SJCRH30 (cell line): Measurements from ENCODE around the gene CSMD2. TPM values are rescaled to one million over a fixed set of nuclear protein-coding genes. Genes with fewer than 3 reads are reported as not detected.
"Not testable (repeated sequence)": the region's sequence is repeated elsewhere in the genome, so short reads cannot be mapped to it uniquely, and the experiment has no call there.

ENCODE experiments used
- DNase-seq, 2 experiments: peaks; one replicate each; pipeline ENCODE4 v3.0.0-alpha.2; 2015 to 2020
- H3K27ac ChIP-seq: fragments of 250-450 bp; sonication (Bioruptor Pico); 2 replicates; pipeline ENCODE4 v1.5.1; 2020; ENCODE audit warnings: mild to moderate bottlenecking, moderate library complexity
- H3K27me3 ChIP-seq: fragments of 250-450 bp; sonication (Bioruptor Pico); 2 replicates; pipeline ENCODE4 v1.5.1; 2020; ENCODE audit warnings: mild to moderate bottlenecking, moderate library complexity
- H3K36me3 ChIP-seq: fragments of 250-450 bp; sonication (Bioruptor Pico); 2 replicates; pipeline ENCODE4 v1.5.1; 2020; ENCODE audit warnings: mild to moderate bottlenecking, moderate library complexity
- H3K4me1 ChIP-seq: fragments of 250-450 bp; sonication (Bioruptor Pico); 2 replicates; pipeline ENCODE4 v1.5.1; 2020; ENCODE audit warnings: mild to moderate bottlenecking, moderate library complexity
- H3K4me3 ChIP-seq: fragments of 250-450 bp; sonication (Bioruptor Pico); 2 replicates; pipeline ENCODE4 v1.5.1; 2020; ENCODE audit warnings: mild to moderate bottlenecking, moderate library complexity
- H3K9me3 ChIP-seq: fragments of 250-450 bp; sonication (Bioruptor Pico); replicated peaks from 2 replicates; pipeline ENCODE4 v1.5.1; 2020; ENCODE audit warnings: mild to moderate bottlenecking, moderate library complexity
- total RNA-seq: library from RNA; depleted of rRNA; stranded (reverse); fragments of >200 nt; shearing (Covaris generic); gene quantifications from 2 replicates; pipeline ENCODE4 v1.2.3, GENCODE V29; 2014

Gene CSMD2
- total RNA-seq, 1 experiment from 2014 or later, result 0.14 TPM

- DNase-seq, result no peak
Measured at GRCh38 chr1:34108711-34109110, 56.3 kb downstream of the CSMD2 start.

GRCh38 chr1:34108269-34108668 is 56.8 kb downstream of the CSMD2 start:
- H3K36me3 ChIP-seq, result no peaks in the 10 kb centered on the region
- no peak overlapping the region for H3K4me3 ChIP-seq
- no peak overlapping the region for H3K27ac ChIP-seq
- H3K4me1 ChIP-seq, result no peaks in the 10 kb centered on the region
- H3K9me3 ChIP-seq, result no peaks in the 10 kb centered on the region; the same call in 1 of the 2 replicates
- no peak for DNase-seq
- peaks cover 14% of the 10 kb centered on the region; the same call in 1 of the 2 replicates for H3K27me3 ChIP-seq

More at GRCh38 chr1:34108711-34109110, 56.3 kb downstream of the CSMD2 start:
- no peak overlapping the region for H3K27ac ChIP-seq
- H3K4me3 ChIP-seq, result no peak overlapping the region
- H3K36me3 ChIP-seq, result no peaks in the 10 kb centered on the region
- H3K27me3 ChIP-seq, result peaks cover 13% of the 10 kb centered on the region; the same call in 1 of the 2 replicates
- H3K4me1 ChIP-seq, result no peaks in the 10 kb centered on the region
- no peaks in the 10 kb centered on the region; the same call in 1 of the 2 replicates for H3K9me3 ChIP-seq

- H3K36me3 ChIP-seq, result no peaks in the 10 kb centered on the region
- H3K27ac ChIP-seq, result no peak overlapping the region
Measured at GRCh38 chr1:34101151-34101550, 63.9 kb downstream of the CSMD2 start.

GRCh38 chr1:34100332-34100731 is 64.7 kb downstream of the CSMD2 start:
- Histone ChIP-seq H3K4me1 (no peaks in the 10 kb centered on the region), H3K27me3 (peaks cover 18% of the 10 kb centered on the region), H3K9me3 (no peaks in the 10 kb centered on the region), H3K4me3 (no peak overlapping the region), H3K36me3 (no peaks in the 10 kb centered on the region), H3K27ac (no peak overlapping the region)
- DNase-seq, result no peak

More at GRCh38 chr1:34101151-34101550, 63.9 kb downstream of the CSMD2 start:
- H3K27me3 ChIP-seq, result peaks cover 18% of the 10 kb centered on the region
- DNase-seq, result no peak
- H3K9me3 ChIP-seq, result no peaks in the 10 kb centered on the region; the same call in 1 of the 2 replicates
- no peaks in the 10 kb centered on the region for H3K4me1 ChIP-seq
- no peak overlapping the region for H3K4me3 ChIP-seq

- H3K27me3 ChIP-seq, DNase-seq, H3K9me3 ChIP-seq: not testable (repeated sequence)
Measured at GRCh38 chr1:34092399-34092798, 72.6 kb downstream of the CSMD2 start.

GRCh38 chr1:34089731-34090130 is 75.3 kb downstream of the CSMD2 start:
- Histone ChIP-seq H3K36me3 (no peaks in the 10 kb centered on the region), H3K27me3 (no peaks in the 10 kb centered on the region; the same call in 1 of the 2 replicates), H3K27ac (no peak overlapping the region), H3K9me3 (no peaks in the 10 kb centered on the region), H3K4me1 (no peaks in the 10 kb centered on the region), H3K4me3 (no peak overlapping the region)
- DNase-seq, result no peak

More at GRCh38 chr1:34092399-34092798, 72.6 kb downstream of the CSMD2 start:
- H3K4me1 ChIP-seq, H3K27ac ChIP-seq, H3K4me3 ChIP-seq, H3K36me3 ChIP-seq: not testable (repeated sequence)

- Histone ChIP-seq H3K4me1 (no peaks in the 10 kb centered on the region), H3K36me3 (no peaks in the 10 kb centered on the region), H3K4me3 (no peak overlapping the region), H3K27ac (no peak overlapping the region), H3K9me3 (no peaks in the 10 kb centered on the region), H3K27me3 (no peaks in the 10 kb centered on the region; the same call in 1 of the 2 replicates)
- DNase-seq, result no peak
Measured at GRCh38 chr1:34087986-34088385, 77.0 kb downstream of the CSMD2 start.

- Histone ChIP-seq H3K4me3 (no peak overlapping the region), H3K36me3 (no peaks in the 10 kb centered on the region), H3K27me3 (no peaks in the 10 kb centered on the region; the same call in 1 of the 2 replicates), H3K9me3 (no peaks in the 10 kb centered on the region), H3K4me1 (no peaks in the 10 kb centered on the region), H3K27ac (no peak overlapping the region)
- no peak for DNase-seq
Measured at GRCh38 chr1:34086561-34086960, 78.5 kb downstream of the CSMD2 start.

- DNase-seq, result no peak
- H3K4me3 ChIP-seq, result no peak overlapping the region
- no peaks in the 10 kb centered on the region for H3K27me3 ChIP-seq
- H3K9me3 ChIP-seq, result no peaks in the 10 kb centered on the region; the same call in 1 of the 2 replicates
- H3K36me3 ChIP-seq, result no peaks in the 10 kb centered on the region
- no peaks in the 10 kb centered on the region for H3K4me1 ChIP-seq
- no peak overlapping the region for H3K27ac ChIP-seq
Measured at GRCh38 chr1:34083974-34084373, 81.1 kb downstream of the CSMD2 start.

- not testable (repeated sequence) for H3K4me1 ChIP-seq
Measured at GRCh38 chr1:34082085-34082670, 82.9 kb downstream of the CSMD2 start.

GRCh38 chr1:34078383-34078782 is 86.6 kb downstream of the CSMD2 start:
- H3K27ac ChIP-seq, result no peak overlapping the region
- no peaks in the 10 kb centered on the region for H3K36me3 ChIP-seq

More at GRCh38 chr1:34082085-34082670, 82.9 kb downstream of the CSMD2 start:
- H3K36me3 ChIP-seq, H3K27me3 ChIP-seq, DNase-seq, H3K27ac ChIP-seq, H3K4me3 ChIP-seq, H3K9me3 ChIP-seq: not testable (repeated sequence)

GRCh38 chr1:34075576-34075975 is 89.5 kb downstream of the CSMD2 start:
- Histone ChIP-seq H3K36me3 (no peaks in the 10 kb centered on the region), H3K4me3 (no peak overlapping the region), H3K27ac (no peak overlapping the region), H3K27me3 (no peaks in the 10 kb centered on the region), H3K9me3 (no peaks in the 10 kb centered on the region; the same call in 1 of the 2 replicates), H3K4me1 (no peaks in the 10 kb centered on the region)
- DNase-seq, result no peak

More at GRCh38 chr1:34078383-34078782, 86.6 kb downstream of the CSMD2 start:
- H3K9me3 ChIP-seq, result no peaks in the 10 kb centered on the region; the same call in 1 of the 2 replicates
- H3K4me3 ChIP-seq, result no peak overlapping the region
- H3K27me3 ChIP-seq, result no peaks in the 10 kb centered on the region
- H3K4me1 ChIP-seq, result no peaks in the 10 kb centered on the region
- DNase-seq, result no peak

- DNase-seq, result no peak
- Histone ChIP-seq H3K27me3 (no peaks in the 10 kb centered on the region), H3K4me3 (no peak overlapping the region), H3K4me1 (no peaks in the 10 kb centered on the region), H3K36me3 (no peaks in the 10 kb centered on the region), H3K27ac (no peak overlapping the region), H3K9me3 (no peaks in the 10 kb centered on the region)
Measured at GRCh38 chr1:34073028-34073695, 91.9 kb downstream of the CSMD2 start.

- 0 out of 2 replicates have a peak, but pooled peaks cover 3% of the 10 kb centered on the region for H3K27me3 ChIP-seq
- no peaks in the 10 kb centered on the region for H3K36me3 ChIP-seq
- no peaks in the 10 kb centered on the region for H3K4me1 ChIP-seq
- no peak overlapping the region for H3K27ac ChIP-seq
- no peaks in the 10 kb centered on the region for H3K9me3 ChIP-seq
- DNase-seq, result no peak
- H3K4me3 ChIP-seq, result no peak overlapping the region
Measured at GRCh38 chr1:34070201-34070836, 94.7 kb downstream of the CSMD2 start.

- DNase-seq, result no peak
Measured at GRCh38 chr1:34066981-34067603, 97.9 kb downstream of the CSMD2 start.

More at GRCh38 chr1:34066981-34067603, 97.9 kb downstream of the CSMD2 start:
- Histone ChIP-seq H3K9me3 (no peaks in the 10 kb centered on the region), H3K36me3 (no peaks in the 10 kb centered on the region), H3K27ac (no peak overlapping the region), H3K4me1 (no peaks in the 10 kb centered on the region), H3K27me3 (0 out of 2 replicates have a peak, but pooled peaks cover 3% of the 10 kb centered on the region), H3K4me3 (no peak overlapping the region)
